Activated CD8-positive, alpha-beta memory T cell treated with anti-CD3 and anti-CD28 coated beads, Interleukin-2, amount 50 U/mL, for 24 hours (primary cell): ENCODE measurements around the gene GTF2I.
A peak's percentile ranks its signal among the peaks of the same experiment; 100 is the strongest.
"Not testable (repeated sequence)": the region's sequence is repeated elsewhere in the genome, so short reads cannot be mapped to it uniquely, and the experiment has no call there.

Experiments
- DNase-seq: peaks from one replicate; pipeline ENCODE4 v3.0.0-alpha.2; 2020; ENCODE audit errors: extremely low read depth

The GTF2I gene

DNA sequence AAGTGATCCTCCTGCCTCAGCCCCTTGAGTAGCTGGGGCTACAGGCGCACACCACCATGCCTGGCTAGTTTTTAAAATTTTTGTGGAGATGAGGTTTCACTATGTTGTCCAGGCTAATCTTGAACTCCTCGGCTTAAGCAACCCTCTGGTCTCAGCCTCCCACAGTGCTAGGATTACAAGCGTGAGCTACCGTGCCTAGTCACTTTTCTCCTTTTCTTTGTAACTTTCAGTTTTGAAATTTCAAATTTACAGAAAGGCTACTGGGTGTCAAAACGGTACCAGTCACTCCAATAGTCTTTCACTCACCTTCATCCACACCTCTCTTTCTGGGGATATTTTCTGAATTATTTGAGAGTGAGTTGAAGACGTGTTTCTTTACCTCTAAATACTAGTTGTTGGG, 117.6 kb downstream of the GTF2I start:
- not testable (repeated sequence) for DNase-seq

- DNase-seq, result not testable (repeated sequence)
These were observed 121.5 kb downstream of the GTF2I start for GRCh38 chr7:74779053-74779452.

- DNase-seq, result not testable (repeated sequence)
These were observed 124.2 kb downstream of the GTF2I start for GRCh38 chr7:74781746-74782145.

DNA sequence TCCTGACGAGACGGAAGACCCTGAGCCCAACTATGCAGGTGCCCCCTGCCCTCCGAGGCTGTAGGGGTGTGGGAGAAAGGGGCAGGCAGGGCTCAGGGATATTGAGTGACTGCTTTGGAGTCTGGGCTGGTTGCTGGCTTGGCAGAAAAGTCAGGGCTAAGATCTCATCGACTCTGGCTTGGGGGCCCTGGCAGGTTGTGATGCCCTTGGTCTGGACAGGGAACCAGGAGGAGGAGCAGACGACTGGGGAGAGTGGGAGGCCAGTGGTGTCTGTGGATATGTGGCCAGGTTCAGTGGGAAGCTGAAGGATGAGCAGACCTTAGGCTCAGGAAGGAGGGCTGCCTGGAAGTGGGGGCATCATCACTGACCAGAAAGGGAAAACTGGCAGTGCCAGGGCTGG, 126.1 kb downstream of the GTF2I start:
- not testable (repeated sequence) for DNase-seq

DNA sequence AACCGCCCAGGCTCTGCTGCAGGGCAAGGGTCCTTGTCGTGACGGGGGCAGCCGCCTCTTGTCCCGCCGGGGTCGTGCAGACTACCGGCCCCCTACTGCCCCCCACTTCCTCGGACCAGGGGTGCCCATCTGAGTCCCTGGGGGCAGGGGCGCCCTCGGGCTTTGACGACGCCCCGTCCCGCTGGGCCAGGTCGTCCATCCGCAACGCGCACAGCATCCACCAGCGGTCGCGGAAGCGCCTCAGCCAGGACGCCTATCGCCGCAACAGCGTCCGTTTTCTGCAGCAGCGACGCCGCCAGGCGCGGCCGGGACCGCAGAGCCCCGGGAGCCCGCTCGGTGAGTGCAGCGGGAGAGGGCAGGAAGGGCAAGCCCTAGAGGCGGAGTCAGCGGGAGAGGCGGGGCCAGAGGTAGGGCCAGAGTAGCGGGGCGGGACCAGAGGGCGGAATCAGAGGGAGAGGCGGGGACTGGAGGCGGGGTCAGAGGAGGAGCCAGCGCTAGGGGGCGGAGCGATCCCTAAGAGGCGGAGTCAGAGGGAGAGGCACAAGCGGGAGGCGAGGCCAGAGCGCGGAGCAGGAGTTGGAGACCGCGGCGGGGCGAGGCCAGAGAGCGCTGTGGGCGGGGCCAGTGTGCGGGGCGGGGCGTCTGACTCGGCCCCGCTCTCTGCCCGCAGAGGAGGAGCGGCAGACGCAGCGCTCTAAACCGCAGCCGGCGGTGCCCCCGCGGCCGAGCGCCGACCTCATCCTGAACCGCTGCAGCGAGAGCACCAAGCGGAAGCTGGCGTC, 131.0 kb downstream of the GTF2I start:
- DNase-seq, result peak; percentile 89

DNA sequence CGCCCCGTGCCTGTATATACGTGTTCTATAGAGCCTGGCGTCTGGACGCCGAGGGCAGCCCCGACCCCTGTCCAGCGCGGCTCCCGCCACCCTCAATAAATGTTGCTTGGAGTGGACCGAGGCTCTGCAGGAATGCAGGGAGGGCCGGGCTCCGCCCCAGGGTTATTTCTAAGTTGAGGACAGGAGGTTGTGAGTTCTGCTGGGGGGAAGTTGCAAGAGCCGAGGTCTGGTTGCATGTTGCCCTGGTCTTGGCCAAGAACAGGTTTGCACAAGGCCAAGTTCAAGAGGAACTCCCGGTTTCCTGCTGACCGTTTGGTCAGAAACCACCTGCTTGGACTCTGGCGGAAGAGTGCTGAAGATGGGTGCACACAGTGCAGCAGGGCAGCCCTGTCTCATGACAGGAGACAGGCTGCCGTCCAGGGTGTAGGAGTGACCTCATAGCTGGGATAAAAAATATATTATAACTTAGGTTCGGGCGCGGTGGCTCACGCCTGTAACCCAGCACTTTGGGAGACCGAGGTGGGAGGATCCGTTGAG, 131.8 kb downstream of the GTF2I start:
- DNase-seq, result not testable (repeated sequence)

- not testable (repeated sequence) for DNase-seq
These were observed 140.5 kb downstream of the GTF2I start for GRCh38 chr7:74797848-74798622.

- not testable (repeated sequence) for DNase-seq
These were observed 141.1 kb downstream of the GTF2I start for GRCh38 chr7:74798644-74799043.
